Breast epithelium (tissue), 4 donors: Measurements from ENCODE around the gene GMDS. TPM values are rescaled to one million over a fixed set of nuclear protein-coding genes. Genes with fewer than 3 reads are reported as not detected.

Experiments used
- DNase-seq, 2 donors: peaks; one replicate each; pipeline ENCODE4 v3.0.0-alpha.2; 2019; ENCODE audit warnings: low spot score in 2 of 2
- H3K27ac ChIP-seq, 2 donors: fragments of 200-600 bp; sonication (generic) in 1 of 2; one replicate each; pipeline ENCODE4 v1.5.1; 2016 to 2019; ENCODE audit warnings: mild to moderate bottlenecking in 1 of 2
- H3K27me3 ChIP-seq, 2 donors: fragments of 200-600 bp; sonication (generic) in 1 of 2; one replicate each; pipeline versions ENCODE4 v1.5.1 to v1.6.0; 2017 to 2019; ENCODE audit warnings: control low read depth in 1 of 2, mild to moderate bottlenecking in 1 of 2
- H3K36me3 ChIP-seq: fragments of 200-600 bp; one replicate; pipeline ENCODE4 v1.5.1; 2019
- H3K4me1 ChIP-seq, 2 donors: fragments of 200-600 bp; sonication (generic); one replicate each; pipeline ENCODE4 v1.5.1; 2016 to 2019; ENCODE audit warnings: control low read depth in 1 of 2
- H3K4me3 ChIP-seq, 3 donors: fragments of 200-600 bp; sonication (generic); 1 replicate in 2 of 3; 2 replicates in 1 of 3; pipeline ENCODE4 v1.5.1; 2016 to 2019; ENCODE audit warnings: mild to moderate bottlenecking in 3 of 3, moderate library complexity in 2 of 3
- H3K9me3 ChIP-seq, 2 donors: fragments of 200-600 bp; sonication (generic) in 1 of 2; one replicate each; pipeline ENCODE4 v1.5.1; 2016 to 2019; ENCODE audit warnings: control low read depth in 1 of 2
- POLR2A ChIP-seq: fragments of 450-650 bp; IDR thresholded peaks from one replicate; pipeline ENCODE4 v1.6.1; 2016; ENCODE audit warnings: antibody characterized with exemption, mild to moderate bottlenecking, moderate library complexity
- POLR2AphosphoS5 ChIP-seq, 3 donors: sonication (generic); formaldehyde crosslinking; IDR thresholded peaks; one replicate each; pipeline ENCODE4 v1.6.1; 2017; ENCODE audit warnings: antibody characterized with exemption in 3 of 3
- intact Hi-C: fragments of 100-400 bp; cut with DNase I; formaldehyde crosslinking; loops from one replicate; pipeline ENCODE4 v1.15.1; 2023; ENCODE audit warnings: low total_unique reads
- total RNA-seq, 3 donors: library from RNA; depleted of rRNA; stranded (reverse); fragments of >200 nt; gene quantifications; one replicate each; pipeline ENCODE4 v1.1.0, GENCODE V29; 2016
- TF ChIP-seq, protein P1 (sequence below), 3 donors: fragments of 450-650 bp; IDR thresholded peaks; one replicate each; pipeline ENCODE4 v1.5.1; 2016 to 2017; ENCODE audit warnings: antibody characterized with exemption in 3 of 3, mild to moderate bottlenecking in 3 of 3, moderate library complexity in 3 of 3

Gene GMDS
- total RNA-seq, 3 donors from 2014 or later: 7.5 to 29.2 (median 17.0) TPM

DNA sequence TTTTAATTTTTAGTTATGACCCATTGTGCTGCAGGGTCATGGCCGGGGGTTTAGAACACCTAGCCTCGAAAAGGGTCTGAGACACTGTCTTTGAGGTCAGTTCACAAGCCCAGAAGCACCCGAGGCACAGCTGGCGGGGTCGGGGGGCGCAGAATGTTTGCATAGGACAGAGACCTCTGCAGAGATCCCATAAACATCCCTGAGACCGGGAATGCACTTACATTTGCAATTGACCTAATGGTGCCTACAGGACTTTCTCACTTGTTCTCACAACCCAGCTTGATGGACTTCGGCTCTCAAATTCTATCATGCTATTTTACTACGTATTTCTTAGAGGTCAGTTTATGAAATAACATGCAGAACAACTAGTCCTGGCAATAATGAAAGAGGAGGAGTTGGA lies 669.2 kb downstream of the GMDS start:
- DNase-seq: no peak
- Histone ChIP-seq H3K27me3 (no peaks in the 10 kb centered on the region), H3K4me1 (peaks cover 0 to 32% of the 10 kb centered on the region in 2 donors), H3K36me3 (no peaks in the 10 kb centered on the region), H3K4me3 (peak overlapping the region in 1 of 3 donors; percentile 61), H3K9me3 (no peaks in the 10 kb centered on the region), H3K27ac (peak overlapping the region; percentile 92 to 96)
- intact Hi-C loops: no loop called here
- no peak for TF ChIP-seq POLR2A
- TF ChIP-seq, protein P1, sequence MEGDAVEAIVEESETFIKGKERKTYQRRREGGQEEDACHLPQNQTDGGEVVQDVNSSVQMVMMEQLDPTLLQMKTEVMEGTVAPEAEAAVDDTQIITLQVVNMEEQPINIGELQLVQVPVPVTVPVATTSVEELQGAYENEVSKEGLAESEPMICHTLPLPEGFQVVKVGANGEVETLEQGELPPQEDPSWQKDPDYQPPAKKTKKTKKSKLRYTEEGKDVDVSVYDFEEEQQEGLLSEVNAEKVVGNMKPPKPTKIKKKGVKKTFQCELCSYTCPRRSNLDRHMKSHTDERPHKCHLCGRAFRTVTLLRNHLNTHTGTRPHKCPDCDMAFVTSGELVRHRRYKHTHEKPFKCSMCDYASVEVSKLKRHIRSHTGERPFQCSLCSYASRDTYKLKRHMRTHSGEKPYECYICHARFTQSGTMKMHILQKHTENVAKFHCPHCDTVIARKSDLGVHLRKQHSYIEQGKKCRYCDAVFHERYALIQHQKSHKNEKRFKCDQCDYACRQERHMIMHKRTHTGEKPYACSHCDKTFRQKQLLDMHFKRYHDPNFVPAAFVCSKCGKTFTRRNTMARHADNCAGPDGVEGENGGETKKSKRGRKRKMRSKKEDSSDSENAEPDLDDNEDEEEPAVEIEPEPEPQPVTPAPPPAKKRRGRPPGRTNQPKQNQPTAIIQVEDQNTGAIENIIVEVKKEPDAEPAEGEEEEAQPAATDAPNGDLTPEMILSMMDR (IDR thresholded peaks at IDR 0.05): no peak
- TF ChIP-seq POLR2AphosphoS5 (IDR thresholded peaks at IDR 0.05): no peak

GRCh38 chr6:1575210-1576041 lies 670.0 kb downstream of the GMDS start:
- intact Hi-C loops: no loop called here
- Histone ChIP-seq H3K9me3 (no peaks in the 10 kb centered on the region), H3K27me3 (no peaks in the 10 kb centered on the region), H3K4me1 (peaks cover 0 to 32% of the 10 kb centered on the region in 2 donors), H3K36me3 (no peaks in the 10 kb centered on the region), H3K27ac (peak overlapping the region; percentile 92 to 96), H3K4me3 (peak overlapping the region; percentile 12 to 61 (median 34))
- TF ChIP-seq POLR2AphosphoS5 (IDR thresholded peaks at IDR 0.05) (no peak), POLR2A (no peak)
- TF ChIP-seq, protein P1 (IDR thresholded peaks at IDR 0.05): no peak
- DNase-seq: peak in 1 of 2 donors; percentile 69

GRCh38 chr6:1574890-1575209 lies 670.6 kb downstream of the GMDS start:
- no peaks in the 10 kb centered on the region for H3K9me3 ChIP-seq
- intact Hi-C loops: no loop called here

GRCh38 chr6:1574083-1574761 lies 671.2 kb downstream of the GMDS start:
- Histone ChIP-seq H3K27me3 (no peaks in the 10 kb centered on the region), H3K27ac (peak overlapping the region; percentile 92 to 96), H3K4me1 (peaks cover 0 to 26% of the 10 kb centered on the region in 2 donors), H3K36me3 (no peaks in the 10 kb centered on the region), H3K4me3 (no peak overlapping the region), H3K9me3 (no peaks in the 10 kb centered on the region)
- TF ChIP-seq POLR2A (no peak), POLR2AphosphoS5 (IDR thresholded peaks at IDR 0.05) (no peak)
- TF ChIP-seq, protein P1 (IDR thresholded peaks at IDR 0.05): no peak
- intact Hi-C loops: no loop called here
- DNase-seq: no peak

More at GRCh38 chr6:1574890-1575209, 670.6 kb downstream of the GMDS start:
- no peaks in the 10 kb centered on the region for H3K27me3 ChIP-seq
- no peak for DNase-seq
- peak overlapping the region in 1 of 3 donors; percentile 61 for H3K4me3 ChIP-seq
- peaks cover 0 to 32% of the 10 kb centered on the region in 2 donors for H3K4me1 ChIP-seq
- no peak for TF ChIP-seq POLR2AphosphoS5 (IDR thresholded peaks at IDR 0.05)
- H3K36me3 ChIP-seq: no peaks in the 10 kb centered on the region
- H3K27ac ChIP-seq: peak overlapping the region; percentile 92 to 96
